ENCODE data around the gene RAB15. TPM values are rescaled to one million over a fixed set of nuclear protein-coding genes. Genes with fewer than 3 reads are reported as not detected.

The RAB15 gene
- total and polyA plus RNA-seq, 2 donors (not counting 3 experiments of a cell fraction or from before 2014, with no cell fraction given) = 24.9 to 33.3 TPM

- intact Hi-C loops (cut with micrococcal nuclease) (no loop called here), dilution Hi-C loops (cut with MboI; ENCODE audit: extremely low pct_ligation_motif_present, low sequenced_read_pairs) (no loop called here)
- Histone ChIP-seq H3K27me3 (ENCODE audit: control insufficient read depth in 2 of 2, insufficient read depth in 2 of 2, low read length in 2 of 2) (no peaks in the 10 kb centered on the region), H3K4me2 (ENCODE audit: insufficient read depth, low read length) (no peak within 1 kb of the TSS), H3K9me1 (replicated peaks; ENCODE audit: control insufficient read depth, extremely low read depth, insufficient read depth, low read length) (no peaks in the 10 kb centered on the region), H3K4me1 (ENCODE audit: control insufficient read depth, extremely low read depth, insufficient read depth, low read length) (no peaks in the 10 kb centered on the region), H3K9me3 (replicated peaks; ENCODE audit: control insufficient read depth, insufficient read depth, low read length) (no peaks in the 10 kb centered on the region), H3K9ac (replicated peaks; ENCODE audit: extremely low read depth, insufficient read depth, low read length) (no peak within 1 kb of the TSS), H4K20me1 (replicated peaks; ENCODE audit: control insufficient read depth, extremely low read depth, insufficient read depth, low read length) (no peaks in the 10 kb centered on the region), H3K4me3 (replicated peaks in 1 of 3; ENCODE audit: insufficient read depth in 1 of 3, low read depth in 1 of 3, low read length in 3 of 3) (no peak within 1 kb of the TSS), H3K36me3 (ENCODE audit: control insufficient read depth in 2 of 2, extremely low read depth in 1 of 2, insufficient read depth in 2 of 2, low read length in 2 of 2) (peaks cover 0 to 8% of the 10 kb centered on the region in 2 experiments), H3K27ac (ENCODE audit: insufficient read depth, low read depth, low read length) (no peak within 1 kb of the TSS), H2AFZ (ENCODE audit: low read depth, low read length) (no peak within 1 kb of the TSS), H3K79me2 (ENCODE audit: control insufficient read depth, insufficient read depth, low read length) (no peaks in the 10 kb centered on the region)
- POLR2A ChIA-PET = no interaction called here
- BruUV-seq (replicated peaks) = no TSS peak
- DNase-seq (ENCODE audit: low read depth, low spot score) (no peak), FAIRE-seq (no peak)
- CTCF ChIA-PET = interaction anchor here (1.1 kb wide), 1 partner anchor 50 kb away, joined by 3 read pairs; no protein-coding TSS in a partner anchor
- TF ChIP-seq EZH2 (IDR thresholded peaks at IDR 0.05; ENCODE audit: borderline replicate concordance, low read depth, low read length, severe bottlenecking) (no peak), CTCF (IDR thresholded peaks at IDR 0.05; ENCODE audit: extremely low read depth in 1 of 2, insufficient read depth in 1 of 2, low read depth in 1 of 2, low read length in 2 of 2) (no peak), FOS (IDR thresholded peaks at IDR 0.05; ENCODE audit: borderline replicate concordance, insufficient read depth, low read length) (no peak), POLR2A (IDR thresholded peaks at IDR 0.05; ENCODE audit: low read depth, low read length) (no peak), GATA2 (IDR thresholded peaks at IDR 0.05; ENCODE audit: insufficient read depth, insufficient read length, low read depth, low read length) (no peak)
Measured at GRCh38 chr14:64942531-64943111, 29.5 kb downstream of the RAB15 start, which contains the start of gene GPX2. Gene GPX2 (minus strand): TSS chr14:64942745. CDS start chr14:64942726, 19 bp downstream.

All from endothelial cell of umbilical vein (primary cell).